OCI-LY3 (cell line): ENCODE data around the gene UBE2D4.
"Not testable (repeated sequence)": the region's sequence is repeated elsewhere in the genome, so short reads cannot be mapped to it uniquely, and the experiment has no call there.

ENCODE experiments used
- H2AFZ ChIP-seq: fragments of 200-600, 300-600 bp; shearing (Covaris generic); 2 replicates; pipeline ENCODE4 v1.6.0; 2014; ENCODE audit warnings: antibody characterized with exemption, low read depth, low read length
- H3K27ac ChIP-seq: fragments of 200-600, 300-600 bp; sonication (generic); 2 replicates; pipeline ENCODE4 v1.5.1; 2014; ENCODE audit warnings: mild to moderate bottlenecking, low read length, moderate library complexity, mixed read lengths
- H3K27me3 ChIP-seq: fragments of 200-600, 300-600 bp; sonication (generic); 2 replicates; pipeline ENCODE4 v1.6.1; 2014; ENCODE audit warnings: low read depth, low read length, mixed read lengths
- H3K36me3 ChIP-seq: fragments of 200-600, 300-600 bp; sonication (generic); replicated peaks from 2 replicates; pipeline ENCODE3; 2014; ENCODE audit warnings: low read depth, low read length, mixed read lengths
- H3K4me1 ChIP-seq: fragments of 300-600, 200-600 bp; sonication (generic); 2 replicates; pipeline ENCODE4 v1.6.1; 2014; ENCODE audit warnings: low read length, mixed read lengths
- H3K4me2 ChIP-seq: fragments of 200-600, 300-600 bp; sonication (generic); 2 replicates; pipeline ENCODE4 v1.6.1; 2014; ENCODE audit warnings: low read length, mixed read lengths
- H3K4me3 ChIP-seq: fragments of 300-600, 200-600 bp; sonication (generic); 2 replicates; pipeline ENCODE4 v1.5.1; 2014; ENCODE audit warnings: antibody characterized with exemption, mild to moderate bottlenecking, low read length, moderate library complexity
- H3K79me2 ChIP-seq: fragments of 300-600, 200-600 bp; shearing (Covaris generic); 2 replicates; pipeline ENCODE4 v1.6.1; 2014; ENCODE audit warnings: mild to moderate bottlenecking, low read length, mixed read lengths
- H3K9ac ChIP-seq: fragments of 300-600, 200-600 bp; shearing (Covaris generic); 2 replicates; pipeline ENCODE4 v1.6.0; 2014; ENCODE audit warnings: mild to moderate bottlenecking, low read length, moderate library complexity
- H3K9me3 ChIP-seq: fragments of 200-600, 300-600 bp; shearing (Covaris generic); 2 replicates; pipeline ENCODE4 v1.6.1; 2014; ENCODE audit warnings: low read length, mixed read lengths; ENCODE audit not compliant: insufficient read depth
- H4K20me1 ChIP-seq: fragments of 200-600, 300-600 bp; sonication (generic); 2 replicates; pipeline ENCODE4 v1.6.1; 2016; ENCODE audit warnings: low read length, mixed read lengths; ENCODE audit not compliant: insufficient read depth
- CTCF ChIP-seq: fragments of 200-600, 300-600 bp; sonication (generic); IDR thresholded peaks from 2 replicates; pipeline ENCODE4 v1.5.1; 2014; ENCODE audit warnings: antibody characterized with exemption, low read length, low read depth

The UBE2D4 gene

GRCh38 chr7:43985904-43986864, 59.9 kb downstream of the UBE2D4 start:
- H3K9ac ChIP-seq, H3K36me3 ChIP-seq, H3K27ac ChIP-seq, H4K20me1 ChIP-seq, H3K27me3 ChIP-seq, H3K4me1 ChIP-seq, H2AFZ ChIP-seq, H3K9me3 ChIP-seq, H3K79me2 ChIP-seq: not testable (repeated sequence)
- H3K4me2 ChIP-seq, result peak overlapping the region; percentile 71
- peak; percentile 29 for TF ChIP-seq CTCF
- H3K4me3 ChIP-seq, result peak overlapping the region; percentile 70

GRCh38 chr7:43987476-43987875, 61.2 kb downstream of the UBE2D4 start:
- not testable (repeated sequence) for H3K9ac ChIP-seq, H3K4me1 ChIP-seq, H3K9me3 ChIP-seq, H2AFZ ChIP-seq, H3K27ac ChIP-seq, H3K4me3 ChIP-seq, H3K27me3 ChIP-seq, H3K79me2 ChIP-seq, H4K20me1 ChIP-seq, H3K36me3 ChIP-seq, H3K4me2 ChIP-seq

GRCh38 chr7:43990011-43990585, 63.9 kb downstream of the UBE2D4 start:
- not testable (repeated sequence) for H4K20me1 ChIP-seq, H3K9ac ChIP-seq, H3K4me2 ChIP-seq, H3K36me3 ChIP-seq, H3K27ac ChIP-seq, H3K27me3 ChIP-seq, H3K79me2 ChIP-seq, H3K9me3 ChIP-seq, H2AFZ ChIP-seq, H3K4me3 ChIP-seq
- peaks cover 11% of the 10 kb centered on the region for H3K4me1 ChIP-seq

- H3K27me3 ChIP-seq, H3K4me2 ChIP-seq, H3K36me3 ChIP-seq, H3K4me3 ChIP-seq, H3K9ac ChIP-seq, H3K27ac ChIP-seq, H3K79me2 ChIP-seq, H4K20me1 ChIP-seq, H3K9me3 ChIP-seq, H2AFZ ChIP-seq: not testable (repeated sequence)
- peaks cover 11% of the 10 kb centered on the region for H3K4me1 ChIP-seq
Measured at GRCh38 chr7:43990829-43991228, 64.6 kb downstream of the UBE2D4 start.

GRCh38 chr7:43992896-43993295, 66.7 kb downstream of the UBE2D4 start:
- not testable (repeated sequence) for H3K79me2 ChIP-seq, H3K36me3 ChIP-seq, H4K20me1 ChIP-seq, H3K27me3 ChIP-seq, H2AFZ ChIP-seq, H3K9ac ChIP-seq, H3K9me3 ChIP-seq
- Histone ChIP-seq H3K27ac (peak overlapping the region; percentile 60), H3K4me1 (peaks cover 11% of the 10 kb centered on the region), H3K4me3 (peak overlapping the region; percentile 38), H3K4me2 (peak overlapping the region; percentile 53)

GRCh38 chr7:43994681-43995080, 68.4 kb downstream of the UBE2D4 start:
- H3K27ac ChIP-seq, H3K4me2 ChIP-seq, H3K27me3 ChIP-seq, H4K20me1 ChIP-seq, H3K79me2 ChIP-seq, H3K9ac ChIP-seq, H3K4me3 ChIP-seq, H2AFZ ChIP-seq, H3K36me3 ChIP-seq, H3K9me3 ChIP-seq: not testable (repeated sequence)
- peaks cover 11% of the 10 kb centered on the region for H3K4me1 ChIP-seq

GRCh38 chr7:43997532-43997931, 71.3 kb downstream of the UBE2D4 start, which contains the start of gene SPDYE1:
SPDYE1 (plus strand) TSS chr7:43997897; CDS start chr7:43999950, 2,053 bp downstream.
- H3K4me1 ChIP-seq, H3K4me2 ChIP-seq, H3K27me3 ChIP-seq, H2AFZ ChIP-seq, H3K9me3 ChIP-seq, H3K36me3 ChIP-seq, H3K9ac ChIP-seq, H3K4me3 ChIP-seq, H4K20me1 ChIP-seq, H3K27ac ChIP-seq, H3K79me2 ChIP-seq: not testable (repeated sequence)
